GM12892 (cell line): ENCODE data around the gene RGS7BP.

ENCODE experiments used
- POLR2A ChIP-seq: IDR thresholded peaks from 2 replicates; pipeline ENCODE4 v1.6.1; 2011; ENCODE audit warnings: low read depth, low read length, control low read depth
- TAF1 ChIP-seq: IDR thresholded peaks from 2 replicates; pipeline ENCODE4 v1.6.1; 2011; ENCODE audit warnings: low read depth, mild to moderate bottlenecking, control low read depth, low read length, borderline replicate concordance

DNA sequence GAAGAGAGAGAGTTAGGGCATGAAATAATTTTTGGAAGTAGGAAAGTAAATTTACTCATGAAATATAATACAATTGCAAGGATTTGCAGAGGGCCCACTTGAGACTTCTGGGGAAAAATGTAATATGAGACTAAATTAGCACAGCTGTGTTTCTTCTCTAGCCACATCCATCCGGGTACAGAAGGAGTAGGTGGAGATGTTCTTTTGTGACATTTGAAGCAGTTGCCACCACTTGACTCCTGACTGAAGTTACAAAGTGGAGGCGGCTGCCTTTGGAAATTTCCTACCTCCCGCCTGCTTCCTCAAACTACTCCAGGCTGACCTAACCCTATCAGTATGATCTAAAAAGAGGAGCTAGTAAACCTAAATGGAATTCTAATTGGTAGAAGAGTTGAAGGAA lies 126.4 kb downstream of the RGS7BP start:
- TF ChIP-seq TAF1 (no peak), POLR2A (no peak)
